HEK293 (cell line): ENCODE data around the gene NYAP2.

Experiments
- CTCF ChIA-PET: fragments of 350-600 bp; formaldehyde crosslinking; extraction: SDS; loops from one replicate; lab custom pipeline; 2021; ENCODE audit warnings: antibody characterized with exemption; lab: Yijun Ruan, JAX
- POLR2A ChIA-PET: fragments of 300-600 bp; formaldehyde crosslinking; extraction: SDS; loops from one replicate; lab custom pipeline; 2020; ENCODE audit warnings: antibody characterized with exemption, inconsistent platforms; lab: Yijun Ruan, JAX
- H3K27ac ChIP-seq: fragments of 200-500 bp; sonication (Bioruptor generic); 2 replicates; pipeline ENCODE4 v1.5.1; 2014; ENCODE audit warnings: low read depth, low read length, control low read depth, inconsistent platforms; ENCODE audit errors: extremely low read depth
- H3K36me3 ChIP-seq, 2 experiments: fragments of 200-500 bp in 1 of 2; sonication (Bioruptor generic) in 1 of 2; 1 replicate in 1 of 2; 2 replicates in 1 of 2; pipeline ENCODE4 v1.5.1; 2014 to 2017; ENCODE audit warnings: inconsistent platforms in 2 of 2, low read length in 2 of 2; ENCODE audit not compliant: control insufficient read depth in 2 of 2, insufficient read depth in 1 of 2
- H3K4me1 ChIP-seq: fragments of 200-500 bp; sonication (Bioruptor generic); 2 replicates; pipeline ENCODE4 v1.5.1; 2014; ENCODE audit warnings: mild to moderate bottlenecking, low read length, inconsistent platforms; ENCODE audit not compliant: control insufficient read depth, insufficient read depth
- H3K4me3 ChIP-seq: 2 replicates; pipeline ENCODE4 v1.5.1; 2011; ENCODE audit warnings: low read depth, mild to moderate bottlenecking, control low read depth, low read length, moderate library complexity
- H3K9me3 ChIP-seq: fragments of 200-500 bp; sonication (Bioruptor generic); 2 replicates; pipeline ENCODE4 v1.5.1; 2014; ENCODE audit warnings: low read depth, low read length, inconsistent platforms; ENCODE audit not compliant: control insufficient read depth, insufficient read depth
- IKZF3 ChIP-seq: fragments of 450-650 bp; IDR thresholded peaks from 2 replicates; pipeline ENCODE4 v1.5.0; 2018; ENCODE audit warnings: missing biosample characterization, mild to moderate bottlenecking, missing genetic modification characterization, moderate library complexity
- KLF8 ChIP-seq: fragments of 450-650 bp; formaldehyde crosslinking; IDR thresholded peaks from 2 replicates; pipeline ENCODE4 v1.5.1; 2016; ENCODE audit warnings: missing biosample characterization, missing genetic modification characterization
- REPIN1 ChIP-seq: fragments of 450-650 bp; formaldehyde crosslinking; IDR thresholded peaks from 2 replicates; pipeline ENCODE4 v1.5.1; 2017; ENCODE audit warnings: missing biosample characterization, missing genetic modification characterization, low read depth
- SETDB1 ChIP-seq: IDR thresholded peaks from one replicate; pipeline ENCODE4 v1.6.1; 2017; ENCODE audit warnings: mild to moderate bottlenecking, low read length, moderate library complexity, mixed read lengths; ENCODE audit not compliant: insufficient read length
- ZFP69B ChIP-seq: fragments of 450-650 bp; formaldehyde crosslinking; IDR thresholded peaks from 2 replicates; pipeline ENCODE4 v1.5.1; 2016; ENCODE audit warnings: missing biosample characterization, missing genetic modification characterization
- ZNF10 ChIP-seq: fragments of 450-650 bp; formaldehyde crosslinking; IDR thresholded peaks from 2 replicates; pipeline ENCODE4 v1.5.1; 2017; ENCODE audit warnings: missing biosample characterization, missing genetic modification characterization
- ZNF132 ChIP-seq: fragments of 450-650 bp; formaldehyde crosslinking; IDR thresholded peaks from 2 replicates; pipeline ENCODE4 v1.5.1; 2017; ENCODE audit warnings: missing biosample characterization, missing genetic modification characterization, borderline replicate concordance
- ZNF2 ChIP-seq: fragments of 450-650 bp; formaldehyde crosslinking; IDR thresholded peaks from 2 replicates; pipeline ENCODE4 v1.5.1; 2016; ENCODE audit warnings: missing biosample characterization, missing genetic modification characterization
- ZNF292 ChIP-seq: fragments of 450-650 bp; formaldehyde crosslinking; IDR thresholded peaks from 2 replicates; pipeline ENCODE4 v1.5.1; 2016; ENCODE audit warnings: low read depth, missing biosample characterization, missing genetic modification characterization, borderline replicate concordance
- ZNF350 ChIP-seq: fragments of 450-650 bp; formaldehyde crosslinking; IDR thresholded peaks from 2 replicates; pipeline ENCODE4 v1.5.0; 2017; ENCODE audit warnings: missing biosample characterization, mild to moderate bottlenecking, missing genetic modification characterization
- ZNF404 ChIP-seq: fragments of 450-650 bp; formaldehyde crosslinking; IDR thresholded peaks from 2 replicates; pipeline ENCODE4 v1.5.1; 2017; ENCODE audit warnings: missing biosample characterization, missing genetic modification characterization
- ZNF416 ChIP-seq: fragments of 450-650 bp; formaldehyde crosslinking; IDR thresholded peaks from 2 replicates; pipeline ENCODE4 v1.5.1; 2016; ENCODE audit warnings: missing biosample characterization, missing genetic modification characterization
- ZNF548 ChIP-seq: fragments of 450-650 bp; formaldehyde crosslinking; IDR thresholded peaks from 2 replicates; pipeline ENCODE4 v1.5.1; 2016; ENCODE audit warnings: missing biosample characterization, missing genetic modification characterization
- ZNF610 ChIP-seq: fragments of 450-650 bp; formaldehyde crosslinking; IDR thresholded peaks from 2 replicates; pipeline ENCODE4 v1.5.1; 2016; ENCODE audit warnings: missing biosample characterization, missing genetic modification characterization, borderline replicate concordance
- ZNF670 ChIP-seq: fragments of 450-650 bp; formaldehyde crosslinking; IDR thresholded peaks from 2 replicates; pipeline ENCODE4 v1.5.1; 2016; ENCODE audit warnings: missing biosample characterization, missing genetic modification characterization, low read depth
- TF ChIP-seq, protein P1 (sequence below): fragments of 450-650 bp; formaldehyde crosslinking; IDR thresholded peaks from 2 replicates; pipeline ENCODE4 v1.5.1; 2016; ENCODE audit warnings: missing biosample characterization, missing genetic modification characterization
- TF ChIP-seq, protein P2 (sequence below): fragments of 450-650 bp; formaldehyde crosslinking; IDR thresholded peaks from 2 replicates; pipeline ENCODE4 v1.5.1; 2016; ENCODE audit warnings: missing biosample characterization, missing genetic modification characterization
- TF ChIP-seq, protein P3 (sequence below): fragments of 450-650 bp; formaldehyde crosslinking; IDR thresholded peaks from 2 replicates; pipeline ENCODE4 v1.5.1; 2016; ENCODE audit warnings: missing biosample characterization, missing genetic modification characterization
- TF ChIP-seq, protein P4 (sequence below): fragments of 450-650 bp; formaldehyde crosslinking; IDR thresholded peaks from 2 replicates; pipeline ENCODE4 v1.5.1; 2016; ENCODE audit warnings: missing biosample characterization, missing genetic modification characterization
- TF ChIP-seq, protein P5 (sequence below): fragments of 450-650 bp; formaldehyde crosslinking; IDR thresholded peaks from 2 replicates; pipeline ENCODE4 v1.5.1; 2017; ENCODE audit warnings: missing biosample characterization, missing genetic modification characterization
- TF ChIP-seq, protein P6 (sequence below): fragments of 450-650 bp; formaldehyde crosslinking; IDR thresholded peaks from 2 replicates; pipeline ENCODE4 v1.5.1; 2017; ENCODE audit warnings: missing biosample characterization, missing genetic modification characterization
- TF ChIP-seq, protein P7 (sequence below): fragments of 450-650 bp; formaldehyde crosslinking; IDR thresholded peaks from 2 replicates; pipeline ENCODE4 v1.5.1; 2017; ENCODE audit warnings: missing biosample characterization, mild to moderate bottlenecking, missing genetic modification characterization, moderate library complexity

The NYAP2 gene

DNA sequence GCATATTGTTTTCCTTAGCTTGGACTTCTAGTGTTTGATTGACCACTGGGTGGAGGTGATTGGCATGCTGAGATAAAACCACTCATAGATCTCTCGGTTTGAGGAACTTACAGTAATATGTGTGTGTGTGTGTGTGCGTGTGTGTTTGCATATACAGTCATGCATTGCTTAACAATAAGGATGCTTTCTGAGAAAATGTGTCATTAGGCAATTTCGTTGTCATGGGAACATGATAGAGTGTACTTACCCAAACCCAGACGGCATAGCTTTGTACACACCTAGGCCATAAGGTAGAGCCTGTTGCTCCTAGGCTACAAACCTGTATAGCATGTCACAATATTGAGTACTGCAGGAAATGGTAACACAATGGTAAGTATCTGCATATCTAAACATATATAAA lies 167.3 kb downstream of the NYAP2 start:
- CTCF ChIA-PET = interaction anchor here (0.6 to 0.7 kb wide), 2 partner anchors 58 to 1838 kb away, joined by 3 read pairs; no protein-coding TSS in a partner anchor
- TF ChIP-seq, protein P1, sequence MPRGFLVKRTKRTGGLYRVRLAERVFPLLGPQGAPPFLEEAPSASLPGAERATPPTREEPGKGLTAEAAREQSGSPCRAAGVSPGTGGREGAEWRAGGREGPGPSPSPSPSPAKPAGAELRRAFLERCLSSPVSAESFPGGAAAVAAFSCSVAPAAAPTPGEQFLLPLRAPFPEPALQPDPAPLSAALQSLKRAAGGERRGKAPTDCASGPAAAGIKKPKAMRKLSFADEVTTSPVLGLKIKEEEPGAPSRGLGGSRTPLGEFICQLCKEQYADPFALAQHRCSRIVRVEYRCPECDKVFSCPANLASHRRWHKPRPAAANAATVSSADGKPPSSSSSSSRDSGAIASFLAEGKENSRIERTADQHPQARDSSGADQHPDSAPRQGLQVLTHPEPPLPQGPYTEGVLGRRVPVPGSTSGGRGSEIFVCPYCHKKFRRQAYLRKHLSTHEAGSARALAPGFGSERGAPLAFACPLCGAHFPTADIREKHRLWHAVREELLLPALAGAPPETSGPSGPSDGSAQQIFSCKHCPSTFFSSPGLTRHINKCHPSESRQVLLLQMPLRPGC (tag by site-specific recombination) = no peak
- TF ChIP-seq, protein P2, sequence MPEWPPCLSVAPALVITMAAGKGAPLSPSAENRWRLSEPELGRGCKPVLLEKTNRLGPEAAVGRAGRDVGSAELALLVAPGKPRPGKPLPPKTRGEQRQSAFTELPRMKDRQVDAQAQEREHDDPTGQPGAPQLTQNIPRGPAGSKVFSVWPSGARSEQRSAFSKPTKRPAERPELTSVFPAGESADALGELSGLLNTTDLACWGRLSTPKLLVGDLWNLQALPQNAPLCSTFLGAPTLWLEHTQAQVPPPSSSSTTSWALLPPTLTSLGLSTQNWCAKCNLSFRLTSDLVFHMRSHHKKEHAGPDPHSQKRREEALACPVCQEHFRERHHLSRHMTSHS (tag by site-specific recombination) = no peak
- TF ChIP-seq ZNF670 (tag by site-specific recombination) (no peak), ZNF404 (no peak), ZNF132 (tag by site-specific recombination) (no peak), SETDB1 (no peak), ZNF292 (tag by site-specific recombination) (no peak), ZNF2 (tag by site-specific recombination) (no peak), ZNF548 (no peak), ZNF610 (tag by site-specific recombination) (no peak), ZNF416 (no peak), KLF8 (tag by site-specific recombination) (no peak), REPIN1 (tag by site-specific recombination) (no peak), ZNF10 (tag by site-specific recombination) (no peak)
- TF ChIP-seq, protein P3, sequence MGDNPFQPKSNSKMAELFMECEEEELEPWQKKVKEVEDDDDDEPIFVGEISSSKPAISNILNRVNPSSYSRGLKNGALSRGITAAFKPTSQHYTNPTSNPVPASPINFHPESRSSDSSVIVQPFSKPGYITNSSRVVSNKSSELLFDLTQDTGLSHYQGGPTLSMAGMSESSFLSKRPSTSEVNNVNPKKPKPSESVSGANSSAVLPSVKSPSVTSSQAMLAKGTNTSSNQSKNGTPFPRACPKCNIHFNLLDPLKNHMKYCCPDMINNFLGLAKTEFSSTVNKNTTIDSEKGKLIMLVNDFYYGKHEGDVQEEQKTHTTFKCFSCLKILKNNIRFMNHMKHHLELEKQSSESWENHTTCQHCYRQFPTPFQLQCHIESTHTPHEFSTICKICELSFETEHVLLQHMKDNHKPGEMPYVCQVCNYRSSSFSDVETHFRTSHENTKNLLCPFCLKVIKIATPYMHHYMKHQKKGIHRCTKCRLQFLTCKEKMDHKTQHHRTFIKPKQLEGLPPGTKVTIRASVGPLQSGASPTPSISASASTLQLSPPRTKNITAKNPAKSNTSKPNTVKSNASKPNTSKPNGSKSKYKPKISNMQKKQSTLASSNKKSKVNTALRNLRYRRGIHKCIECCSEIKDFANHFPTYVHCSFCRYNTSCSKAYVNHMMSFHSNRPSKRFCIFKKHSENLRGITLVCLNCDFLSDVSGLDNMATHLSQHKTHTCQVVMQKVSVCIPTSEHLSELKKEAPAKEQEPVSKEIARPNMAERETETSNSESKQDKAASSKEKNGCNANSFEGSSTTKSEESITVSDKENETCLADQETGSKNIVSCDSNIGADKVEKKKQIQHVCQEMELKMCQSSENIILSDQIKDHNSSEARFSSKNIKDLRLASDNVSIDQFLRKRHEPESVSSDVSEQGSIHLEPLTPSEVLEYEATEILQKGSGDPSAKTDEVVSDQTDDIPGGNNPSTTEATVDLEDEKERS (tag by site-specific recombination) = no peak

DNA sequence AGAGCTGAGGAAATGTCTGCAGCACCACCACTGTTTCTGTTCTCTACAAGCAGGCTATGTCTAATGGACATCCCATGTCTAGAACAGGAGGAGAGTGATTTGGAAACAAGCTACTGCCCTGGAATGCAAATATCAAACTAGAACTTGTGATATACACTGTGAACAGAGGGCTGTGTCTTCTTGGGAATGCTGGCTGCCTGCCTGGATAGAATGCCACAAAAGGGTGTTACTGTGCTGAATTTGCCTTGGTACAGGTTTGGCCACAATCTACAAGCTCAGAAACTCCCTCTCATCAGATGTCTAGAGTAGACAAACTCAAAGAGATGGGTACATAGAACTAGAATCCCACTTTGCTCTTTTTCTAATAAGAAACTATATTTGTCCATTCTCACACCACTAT lies 170.5 kb downstream of the NYAP2 start:
- CTCF ChIA-PET = no interaction called here
- Histone ChIP-seq H3K4me1 (no peaks in the 10 kb centered on the region), H3K36me3 (no peaks in the 10 kb centered on the region), H3K4me3 (no peak overlapping the region), H3K9me3 (no peaks in the 10 kb centered on the region), H3K27ac (no peak overlapping the region)
- POLR2A ChIA-PET = no interaction called here
- TF ChIP-seq, protein P4, sequence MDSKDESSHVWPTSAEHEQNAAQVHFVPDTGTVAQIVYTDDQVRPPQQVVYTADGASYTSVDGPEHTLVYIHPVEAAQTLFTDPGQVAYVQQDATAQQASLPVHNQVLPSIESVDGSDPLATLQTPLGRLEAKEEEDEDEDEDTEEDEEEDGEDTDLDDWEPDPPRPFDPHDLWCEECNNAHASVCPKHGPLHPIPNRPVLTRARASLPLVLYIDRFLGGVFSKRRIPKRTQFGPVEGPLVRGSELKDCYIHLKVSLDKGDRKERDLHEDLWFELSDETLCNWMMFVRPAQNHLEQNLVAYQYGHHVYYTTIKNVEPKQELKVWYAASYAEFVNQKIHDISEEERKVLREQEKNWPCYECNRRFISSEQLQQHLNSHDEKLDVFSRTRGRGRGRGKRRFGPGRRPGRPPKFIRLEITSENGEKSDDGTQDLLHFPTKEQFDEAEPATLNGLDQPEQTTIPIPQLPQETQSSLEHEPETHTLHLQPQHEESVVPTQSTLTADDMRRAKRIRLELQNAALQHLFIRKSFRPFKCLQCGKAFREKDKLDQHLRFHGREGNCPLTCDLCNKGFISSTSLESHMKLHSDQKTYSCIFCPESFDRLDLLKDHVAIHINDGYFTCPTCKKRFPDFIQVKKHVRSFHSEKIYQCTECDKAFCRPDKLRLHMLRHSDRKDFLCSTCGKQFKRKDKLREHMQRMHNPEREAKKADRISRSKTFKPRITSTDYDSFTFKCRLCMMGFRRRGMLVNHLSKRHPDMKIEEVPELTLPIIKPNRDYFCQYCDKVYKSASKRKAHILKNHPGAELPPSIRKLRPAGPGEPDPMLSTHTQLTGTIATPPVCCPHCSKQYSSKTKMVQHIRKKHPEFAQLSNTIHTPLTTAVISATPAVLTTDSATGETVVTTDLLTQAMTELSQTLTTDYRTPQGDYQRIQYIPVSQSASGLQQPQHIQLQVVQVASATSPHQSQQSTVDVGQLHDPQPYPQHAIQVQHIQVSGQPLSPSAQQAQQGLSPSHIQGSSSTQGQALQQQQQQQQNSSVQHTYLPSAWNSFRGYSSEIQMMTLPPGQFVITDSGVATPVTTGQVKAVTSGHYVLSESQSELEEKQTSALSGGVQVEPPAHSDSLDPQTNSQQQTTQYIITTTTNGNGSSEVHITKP (tag by site-specific recombination) = no peak
- TF ChIP-seq ZFP69B (no peak), ZNF350 (no peak), IKZF3 (no peak)
- TF ChIP-seq, protein P5, sequence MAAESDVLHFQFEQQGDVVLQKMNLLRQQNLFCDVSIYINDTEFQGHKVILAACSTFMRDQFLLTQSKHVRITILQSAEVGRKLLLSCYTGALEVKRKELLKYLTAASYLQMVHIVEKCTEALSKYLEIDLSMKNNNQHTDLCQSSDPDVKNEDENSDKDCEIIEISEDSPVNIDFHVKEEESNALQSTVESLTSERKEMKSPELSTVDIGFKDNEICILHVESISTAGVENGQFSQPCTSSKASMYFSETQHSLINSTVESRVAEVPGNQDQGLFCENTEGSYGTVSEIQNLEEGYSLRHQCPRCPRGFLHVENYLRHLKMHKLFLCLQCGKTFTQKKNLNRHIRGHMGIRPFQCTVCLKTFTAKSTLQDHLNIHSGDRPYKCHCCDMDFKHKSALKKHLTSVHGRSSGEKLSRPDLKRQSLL (tag by site-specific recombination) = no peak
- TF ChIP-seq, protein P6, sequence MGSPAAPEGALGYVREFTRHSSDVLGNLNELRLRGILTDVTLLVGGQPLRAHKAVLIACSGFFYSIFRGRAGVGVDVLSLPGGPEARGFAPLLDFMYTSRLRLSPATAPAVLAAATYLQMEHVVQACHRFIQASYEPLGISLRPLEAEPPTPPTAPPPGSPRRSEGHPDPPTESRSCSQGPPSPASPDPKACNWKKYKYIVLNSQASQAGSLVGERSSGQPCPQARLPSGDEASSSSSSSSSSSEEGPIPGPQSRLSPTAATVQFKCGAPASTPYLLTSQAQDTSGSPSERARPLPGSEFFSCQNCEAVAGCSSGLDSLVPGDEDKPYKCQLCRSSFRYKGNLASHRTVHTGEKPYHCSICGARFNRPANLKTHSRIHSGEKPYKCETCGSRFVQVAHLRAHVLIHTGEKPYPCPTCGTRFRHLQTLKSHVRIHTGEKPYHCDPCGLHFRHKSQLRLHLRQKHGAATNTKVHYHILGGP (tag by site-specific recombination) = no peak
- TF ChIP-seq, protein P7, sequence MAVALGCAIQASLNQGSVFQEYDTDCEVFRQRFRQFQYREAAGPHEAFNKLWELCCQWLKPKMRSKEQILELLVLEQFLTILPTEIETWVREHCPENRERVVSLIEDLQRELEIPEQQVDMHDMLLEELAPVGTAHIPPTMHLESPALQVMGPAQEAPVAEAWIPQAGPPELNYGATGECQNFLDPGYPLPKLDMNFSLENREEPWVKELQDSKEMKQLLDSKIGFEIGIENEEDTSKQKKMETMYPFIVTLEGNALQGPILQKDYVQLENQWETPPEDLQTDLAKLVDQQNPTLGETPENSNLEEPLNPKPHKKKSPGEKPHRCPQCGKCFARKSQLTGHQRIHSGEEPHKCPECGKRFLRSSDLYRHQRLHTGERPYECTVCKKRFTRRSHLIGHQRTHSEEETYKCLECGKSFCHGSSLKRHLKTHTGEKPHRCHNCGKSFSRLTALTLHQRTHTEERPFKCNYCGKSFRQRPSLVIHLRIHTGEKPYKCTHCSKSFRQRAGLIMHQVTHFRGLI = no peak

More for the DNA sequence above, 167.3 kb downstream of the NYAP2 start:
- no peak overlapping the region for H3K27ac ChIP-seq
- H3K4me3 ChIP-seq = no peak overlapping the region
- H3K36me3 ChIP-seq = no peaks in the 10 kb centered on the region
- H3K9me3 ChIP-seq = no peaks in the 10 kb centered on the region
- POLR2A ChIA-PET = no interaction called here
- no peaks in the 10 kb centered on the region for H3K4me1 ChIP-seq
